Cerebellar cortex (tissue), 1 donor: ENCODE results near the gene PNMA8C.
A peak's percentile ranks its signal among the peaks of the same experiment; 100 is the strongest.
"Not testable (repeated sequence)": the region's sequence is repeated elsewhere in the genome, so short reads cannot be mapped to it uniquely, and the experiment has no call there.

ENCODE experiments used
- DNase-seq: peaks from one replicate; pipeline ENCODE4 v3.0.0-alpha.2; 2015; ENCODE audit warnings: low spot score

The PNMA8C gene

DNA sequence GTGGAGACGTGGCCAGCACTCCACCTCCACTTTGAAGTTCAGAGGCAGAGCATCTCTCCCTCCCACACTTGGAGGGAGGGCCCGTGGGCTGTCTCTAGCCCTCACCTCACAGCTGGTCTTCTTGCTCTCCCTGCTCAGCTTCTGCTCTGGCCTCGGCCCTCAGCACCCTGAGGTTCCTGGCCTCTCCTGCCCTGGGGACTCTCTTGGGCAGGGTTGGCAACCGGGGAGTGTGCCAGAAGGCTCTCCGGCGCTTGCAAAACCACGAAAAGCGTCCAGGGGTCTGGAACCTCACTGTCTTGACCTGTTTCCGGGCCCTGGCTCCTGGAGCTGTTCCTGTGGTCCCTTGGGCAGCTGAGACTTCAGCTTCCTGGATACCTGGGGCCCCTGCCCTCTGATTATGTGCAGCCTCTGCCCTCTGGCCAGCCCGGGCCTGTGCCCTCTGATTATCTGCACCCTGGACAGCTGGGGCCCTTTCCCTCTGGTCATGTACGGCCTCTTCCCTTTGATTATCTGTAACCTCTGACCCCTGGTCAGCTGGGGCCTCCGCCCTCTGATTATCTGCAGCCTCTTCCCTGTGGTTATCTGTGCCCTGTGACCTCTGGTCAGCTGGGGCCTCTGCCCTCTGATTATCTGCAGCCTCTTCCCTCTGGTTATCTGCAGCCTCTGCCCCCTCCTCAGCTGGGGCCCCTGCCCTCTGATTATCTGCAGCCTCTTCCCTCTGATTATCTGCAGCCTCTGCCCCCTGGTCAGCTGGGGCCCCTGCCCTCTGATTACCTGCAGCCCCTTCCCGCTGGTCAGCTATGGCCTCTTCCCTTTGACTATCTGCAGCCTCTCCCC is 17.4 kb downstream of the PNMA8C start:
- DNase-seq: no peak

DNA sequence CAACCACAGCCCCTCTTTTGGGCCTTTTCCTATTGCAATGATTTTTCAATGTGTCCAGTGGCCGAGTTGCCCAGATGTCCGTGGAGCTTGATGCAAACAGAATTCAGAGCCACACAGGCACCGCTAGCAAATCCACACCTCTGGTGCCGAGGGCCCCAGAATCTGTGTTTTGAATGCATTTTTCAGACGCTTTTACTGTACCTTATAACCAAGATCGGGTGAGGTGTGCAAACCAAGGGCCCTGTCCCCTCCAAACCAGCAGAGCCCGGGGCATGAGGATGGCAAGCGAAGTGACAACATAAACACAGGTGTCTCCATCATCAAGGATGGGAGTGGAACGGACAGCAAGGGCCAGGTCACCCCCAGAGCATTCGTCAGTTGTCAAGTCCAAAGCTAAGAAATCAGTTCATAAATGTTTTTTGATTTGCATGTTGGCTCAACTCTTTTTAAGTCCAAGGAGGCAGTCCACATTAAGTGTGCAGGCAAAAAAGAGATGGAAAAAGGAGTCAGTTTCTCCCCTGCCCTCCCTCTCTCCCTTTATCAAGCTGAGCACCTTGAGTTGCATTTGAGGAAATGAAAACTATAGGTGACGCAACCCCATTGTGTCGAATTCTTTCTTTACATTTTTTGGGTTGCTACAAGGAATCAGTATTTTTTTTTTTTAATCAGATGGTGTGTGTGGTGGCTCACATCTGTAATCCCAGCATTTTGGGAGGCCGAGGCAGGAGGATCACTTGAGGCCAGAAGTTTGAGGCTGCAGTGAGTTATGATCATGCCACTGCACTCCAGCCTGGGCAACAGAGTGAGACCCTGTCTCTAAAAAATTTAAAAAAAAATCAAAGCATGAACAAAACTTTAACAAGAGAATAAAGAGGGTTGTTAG is 18.3 kb downstream of the PNMA8C start:
- no peak for DNase-seq

DNA sequence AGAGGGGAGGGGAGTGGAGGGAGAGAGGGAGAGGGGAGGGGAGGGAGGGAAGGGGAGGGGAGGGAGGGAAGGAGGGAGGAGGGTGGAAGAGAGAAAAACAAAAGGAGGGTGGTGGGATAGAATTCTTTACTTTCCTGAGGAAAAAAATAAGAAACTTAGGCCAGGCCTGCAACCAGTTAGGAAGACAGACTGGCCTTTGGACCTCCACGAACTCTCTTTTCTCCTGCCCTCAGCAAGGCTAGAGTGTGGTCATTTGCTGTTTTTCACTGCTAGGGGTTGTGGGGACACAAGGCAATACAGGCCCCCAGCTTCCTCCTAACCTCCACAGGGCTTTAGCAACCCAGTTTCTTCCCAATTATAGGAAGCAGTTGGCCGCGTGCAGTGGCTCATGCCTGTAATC is 19.5 kb downstream of the PNMA8C start:
- DNase-seq: peak; percentile 49

DNA sequence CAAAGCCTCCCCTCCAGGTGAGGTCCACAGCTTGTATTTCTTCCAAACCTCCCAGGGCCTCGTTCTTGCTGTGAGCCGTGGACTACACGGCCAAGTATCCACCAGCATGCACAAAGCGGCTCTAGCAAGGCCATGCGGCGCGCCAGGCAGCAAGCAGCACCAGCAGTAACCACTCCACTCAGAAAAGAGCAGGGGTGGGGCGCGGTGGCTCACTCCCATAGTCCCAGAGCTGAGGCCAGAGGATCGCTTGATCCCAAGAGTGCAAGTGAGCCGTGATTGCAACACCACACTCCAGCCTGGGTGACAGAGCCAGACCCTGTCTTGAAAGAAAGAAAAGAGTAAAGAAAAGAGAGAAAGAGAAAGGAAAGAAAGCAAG is 20.1 kb downstream of the PNMA8C start:
- peak; percentile 61 for DNase-seq

DNA sequence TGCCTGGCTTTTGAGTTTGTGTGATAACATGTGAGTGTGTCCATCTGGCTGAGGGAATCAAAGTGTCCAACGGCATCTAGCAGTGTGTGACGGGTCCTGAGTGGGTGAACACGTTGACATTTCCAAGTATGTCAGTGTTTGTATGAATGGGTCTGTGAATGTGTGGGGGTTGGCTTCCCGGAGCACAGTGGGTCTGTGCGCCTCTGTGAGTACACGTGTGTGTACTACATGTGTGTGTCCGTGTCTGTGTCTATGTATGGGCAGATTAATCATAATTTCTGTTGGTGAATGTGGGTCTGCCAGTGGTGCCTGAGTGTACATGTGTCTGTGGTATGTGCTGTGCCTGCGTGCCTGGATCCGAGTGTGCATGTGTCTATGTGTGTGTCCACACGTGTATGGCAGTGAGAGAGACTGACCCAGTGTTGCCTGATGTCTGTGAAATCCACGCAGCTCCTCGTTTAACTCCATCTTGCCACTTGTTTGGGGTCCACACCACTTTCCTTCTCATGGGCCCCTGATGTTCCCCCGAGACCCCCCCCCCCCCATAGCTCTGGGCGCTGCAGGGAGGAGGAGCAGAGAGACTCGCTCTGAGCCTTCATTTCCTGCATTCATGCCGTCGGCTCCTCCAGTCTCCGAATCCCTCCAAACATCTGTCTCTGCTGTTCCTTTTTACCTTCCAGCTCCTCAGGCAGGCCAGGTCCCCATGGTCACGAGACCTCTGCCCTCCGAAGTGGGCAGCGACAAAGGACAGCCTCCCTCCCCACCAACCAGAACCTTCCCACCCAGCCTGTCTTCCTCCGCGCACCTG is 20.7 kb downstream of the PNMA8C start:
- DNase-seq: no peak

DNA sequence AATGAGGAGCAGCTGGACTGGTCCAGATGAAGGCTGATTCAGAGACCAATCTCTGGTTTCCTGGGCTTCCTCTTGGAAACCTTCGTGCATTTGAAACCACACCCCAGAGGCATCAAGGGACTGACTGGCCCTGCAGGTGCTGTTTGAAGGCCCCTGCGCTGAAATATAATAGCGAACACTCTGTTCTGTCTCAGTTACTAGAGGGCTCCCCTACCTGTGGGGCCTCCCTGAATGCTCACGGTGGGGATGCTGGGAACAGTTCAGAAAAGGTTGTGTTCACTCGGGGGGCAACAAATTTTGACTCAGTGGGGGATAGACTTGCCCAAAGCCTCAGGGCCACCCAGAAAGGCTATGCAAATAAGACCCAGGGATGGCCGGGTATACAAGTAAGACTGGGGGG is 21.8 kb downstream of the PNMA8C start:
- no peak for DNase-seq

DNA sequence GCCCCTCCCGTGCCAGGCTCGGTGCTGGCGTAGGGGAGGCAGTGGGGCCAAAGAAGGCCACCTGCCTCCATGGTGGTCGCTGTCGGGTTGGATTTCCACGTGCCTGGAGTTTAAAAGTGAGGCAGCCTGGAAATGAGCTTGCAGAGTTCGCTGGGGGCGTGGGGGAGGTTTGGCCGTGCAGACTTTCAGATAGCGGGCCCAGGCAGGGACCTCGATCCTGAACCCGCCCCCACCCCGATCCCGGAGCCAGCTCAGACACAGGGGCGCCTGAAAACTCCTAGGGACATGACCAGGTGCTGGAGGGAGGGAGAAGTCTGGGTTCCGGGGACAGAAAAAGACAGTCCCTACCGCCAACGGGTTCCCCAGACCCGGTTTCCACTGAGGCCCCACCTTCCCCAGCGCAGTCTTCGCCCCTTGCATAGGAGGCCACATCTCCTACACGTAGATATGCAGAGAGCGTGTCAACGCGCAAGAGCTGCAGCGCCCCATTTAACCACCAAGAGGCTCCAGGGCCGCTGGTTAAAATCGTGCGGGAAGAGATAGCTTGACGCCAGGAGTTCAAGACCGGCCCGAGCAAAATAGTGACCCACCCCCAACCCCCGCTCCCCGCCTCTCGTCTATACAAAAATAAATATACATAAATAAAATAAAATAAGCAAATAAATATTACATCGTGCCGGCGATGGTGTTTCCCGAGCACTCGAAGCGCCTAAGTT is 23.8 kb downstream of the PNMA8C start:
- DNase-seq: peak; percentile 70

DNA sequence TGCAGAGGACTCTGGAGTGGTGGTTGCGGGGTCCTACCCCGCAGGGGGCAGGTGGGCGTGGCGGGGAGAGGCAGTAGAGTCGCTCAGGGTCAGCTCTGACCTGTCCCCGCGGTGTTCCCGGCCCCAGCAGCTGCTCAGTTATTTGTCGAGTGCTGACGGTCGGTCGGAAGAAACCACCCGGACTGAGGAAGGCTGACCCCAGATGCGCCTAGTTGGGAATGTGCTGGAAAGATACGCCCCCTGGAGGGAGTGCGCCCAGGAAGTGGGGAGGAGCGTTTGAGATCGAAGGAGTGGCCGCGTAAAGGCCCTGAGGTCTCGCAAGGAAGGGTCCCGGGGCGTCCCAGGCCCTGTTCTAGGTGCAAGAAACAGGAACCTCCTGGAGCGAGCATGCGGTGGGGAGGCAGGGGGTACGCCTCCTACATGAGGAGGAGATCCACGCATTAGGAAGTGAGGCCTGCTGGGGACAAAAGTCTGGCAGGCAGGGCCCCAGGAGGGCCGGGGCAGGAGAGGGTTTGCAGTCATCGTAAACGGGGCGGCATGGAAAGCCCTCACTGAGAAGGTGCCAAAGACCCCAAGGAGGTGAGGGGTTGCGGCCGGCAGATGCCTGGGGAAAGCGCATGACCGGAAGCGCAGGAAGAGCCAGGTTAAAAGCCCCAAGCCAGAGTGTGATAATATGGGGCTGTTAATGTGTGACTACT is 24.5 kb downstream of the PNMA8C start:
- DNase-seq: peak; percentile 66

DNA sequence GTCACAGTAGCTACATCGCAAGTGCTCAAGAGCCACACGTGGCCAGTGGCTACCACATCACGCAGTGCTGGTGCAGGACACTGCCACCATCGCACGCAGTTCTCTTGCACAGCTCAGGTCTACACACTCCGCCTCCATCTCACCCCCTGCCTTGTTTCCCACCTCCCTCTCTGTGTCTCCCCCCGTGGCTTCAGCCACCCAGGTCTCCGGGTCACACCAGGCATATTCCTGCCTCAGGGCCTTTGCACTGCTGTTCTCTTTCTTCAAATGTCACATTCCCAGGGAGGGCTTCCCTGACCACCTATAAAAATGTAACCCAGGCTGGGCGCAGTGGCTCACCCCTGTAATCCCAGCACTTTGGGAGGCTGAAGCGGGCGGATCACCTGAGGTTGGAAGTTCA is 26.0 kb downstream of the PNMA8C start:
- DNase-seq: no peak

DNA sequence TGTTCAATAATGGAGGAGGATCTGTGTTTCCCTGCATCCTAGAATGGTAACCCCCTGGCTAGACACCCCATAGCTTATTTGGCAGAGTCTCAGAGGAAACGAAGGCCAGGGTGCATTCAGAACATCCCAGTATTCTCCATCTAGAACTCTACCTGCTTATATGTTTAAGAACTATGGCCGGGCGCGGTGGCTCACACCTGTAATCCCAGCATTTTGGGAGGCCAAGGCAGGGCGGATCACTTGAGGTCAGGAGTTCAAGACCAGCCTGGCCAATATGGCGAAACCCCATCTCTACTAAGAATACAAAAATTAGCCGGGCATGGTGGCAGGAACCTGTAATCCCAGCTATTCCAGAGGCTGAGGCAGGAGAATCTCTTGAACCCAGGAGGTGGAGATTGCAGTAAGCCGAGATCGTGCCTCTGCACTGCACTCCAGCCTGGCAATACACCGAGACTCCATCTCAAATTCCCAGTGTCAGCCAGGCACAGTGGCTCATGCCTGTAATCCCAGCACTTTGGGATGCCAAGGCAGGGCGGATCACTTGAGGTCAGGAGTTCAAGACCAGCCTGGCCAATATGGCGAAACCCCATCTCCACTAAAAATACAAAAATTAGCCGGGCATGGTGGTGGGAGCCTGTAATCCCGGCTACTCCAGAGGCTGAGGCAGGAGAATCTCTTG is 30.8 kb downstream of the PNMA8C start:
- not testable (repeated sequence) for DNase-seq

DNA sequence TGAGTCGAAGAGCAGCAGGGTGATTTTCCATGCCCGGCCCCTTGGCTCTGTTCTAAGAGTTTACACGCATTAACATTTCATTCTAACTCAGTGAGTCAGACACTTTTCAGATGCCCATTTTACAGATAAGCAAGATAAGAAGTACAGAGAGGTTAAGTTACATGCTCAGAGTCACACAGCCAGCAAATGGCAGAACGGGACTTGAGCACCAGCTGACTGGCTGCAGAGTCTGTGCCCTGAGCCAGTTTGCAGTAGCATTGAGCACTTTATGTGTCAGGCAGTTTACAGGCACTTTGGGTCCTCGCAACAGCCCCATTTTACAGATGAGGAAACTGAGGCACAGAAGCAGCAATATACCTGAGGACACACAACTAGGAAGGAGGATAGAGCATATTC is 34.3 kb downstream of the PNMA8C start:
- no peak for DNase-seq

DNA sequence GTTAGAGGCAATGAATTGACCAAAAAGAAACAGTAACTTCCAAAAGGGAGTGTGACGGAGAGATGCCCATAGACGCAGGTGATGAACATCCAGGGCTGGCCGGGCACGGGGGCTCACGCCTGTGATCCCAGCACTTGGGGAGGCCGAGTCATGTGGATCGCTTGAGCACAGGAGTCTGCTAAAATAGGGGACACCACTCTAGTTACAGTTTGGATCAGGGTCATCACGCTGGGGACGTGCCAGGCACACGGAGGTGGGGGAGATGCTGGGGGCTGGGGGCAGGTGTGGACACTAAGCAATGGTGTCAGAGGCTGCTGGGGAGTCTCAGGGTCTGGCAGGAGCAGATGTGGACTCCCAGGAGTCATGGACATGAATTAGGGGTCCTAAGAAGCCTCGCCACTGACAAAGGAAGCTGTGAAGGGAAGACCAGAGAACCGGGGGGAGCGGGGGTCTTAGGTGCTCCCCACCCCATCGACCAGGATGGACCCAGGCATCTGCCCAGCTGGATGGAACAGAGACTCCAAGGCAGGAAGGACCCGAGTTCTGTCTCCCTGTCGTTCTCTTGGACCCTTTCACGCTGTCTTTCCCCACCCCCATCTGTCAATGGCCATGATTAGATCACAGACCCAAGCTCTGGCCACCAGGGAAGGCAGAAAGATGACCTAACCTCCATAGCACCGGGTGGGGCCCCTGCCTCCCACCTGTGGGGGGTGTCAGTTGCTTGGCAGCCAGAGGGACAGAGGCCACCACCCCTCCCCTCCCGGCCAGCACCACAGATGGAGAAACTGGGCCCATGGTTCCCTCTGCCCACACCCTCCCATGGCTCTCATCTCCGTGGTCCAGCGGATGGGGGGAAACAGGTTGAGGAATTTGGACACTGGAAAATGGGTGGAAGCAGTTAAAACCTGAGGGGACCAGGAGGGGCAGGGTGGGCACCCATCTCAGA is 35.0 kb downstream of the PNMA8C start:
- DNase-seq: no peak

DNA sequence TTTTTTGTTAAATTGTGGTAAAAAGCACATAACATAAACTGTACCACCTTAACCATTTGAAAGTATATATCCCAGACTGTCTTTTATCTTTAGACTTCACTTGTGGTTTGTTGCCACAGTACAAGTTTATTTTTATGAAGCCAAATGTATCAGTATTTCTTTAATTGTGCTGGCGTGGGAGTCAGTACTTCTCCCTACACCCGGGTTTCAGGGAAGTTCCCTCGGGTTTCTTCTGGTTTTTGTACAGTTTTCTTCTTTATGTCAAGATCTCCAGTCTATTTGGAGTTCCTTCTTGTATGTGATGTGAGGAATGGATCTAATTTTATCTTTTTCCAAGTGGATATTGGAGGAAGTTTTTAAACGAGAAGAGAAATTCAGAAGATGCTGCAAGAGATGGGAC is 35.9 kb downstream of the PNMA8C start:
- no peak for DNase-seq

DNA sequence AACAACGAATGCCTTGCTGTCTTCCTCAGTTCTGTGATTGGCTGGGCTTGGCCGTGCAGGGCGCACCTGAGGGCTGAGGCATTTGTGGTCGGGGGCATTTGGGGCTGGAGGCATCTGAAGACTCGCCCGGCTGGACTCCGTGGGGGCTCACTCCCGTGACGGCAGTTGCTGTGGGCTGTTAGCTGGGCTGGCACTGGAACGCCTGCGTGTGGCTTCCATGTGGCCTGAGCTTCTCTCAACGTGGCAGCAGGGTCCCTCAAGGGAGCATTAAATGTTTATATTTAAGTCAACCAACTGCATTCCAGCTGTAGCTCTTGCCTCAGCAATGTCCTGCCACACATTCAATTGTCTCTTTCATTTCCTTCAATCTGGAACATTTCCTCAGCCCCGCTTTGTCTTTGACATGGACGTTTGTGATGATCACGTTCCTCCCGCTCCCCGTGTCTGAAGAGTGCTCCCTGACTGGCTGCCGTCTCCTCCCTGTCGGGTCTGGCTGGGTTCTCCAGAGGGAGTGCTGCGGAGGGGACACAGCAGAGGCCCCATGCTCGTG is 36.4 kb downstream of the PNMA8C start:
- no peak for DNase-seq

DNA sequence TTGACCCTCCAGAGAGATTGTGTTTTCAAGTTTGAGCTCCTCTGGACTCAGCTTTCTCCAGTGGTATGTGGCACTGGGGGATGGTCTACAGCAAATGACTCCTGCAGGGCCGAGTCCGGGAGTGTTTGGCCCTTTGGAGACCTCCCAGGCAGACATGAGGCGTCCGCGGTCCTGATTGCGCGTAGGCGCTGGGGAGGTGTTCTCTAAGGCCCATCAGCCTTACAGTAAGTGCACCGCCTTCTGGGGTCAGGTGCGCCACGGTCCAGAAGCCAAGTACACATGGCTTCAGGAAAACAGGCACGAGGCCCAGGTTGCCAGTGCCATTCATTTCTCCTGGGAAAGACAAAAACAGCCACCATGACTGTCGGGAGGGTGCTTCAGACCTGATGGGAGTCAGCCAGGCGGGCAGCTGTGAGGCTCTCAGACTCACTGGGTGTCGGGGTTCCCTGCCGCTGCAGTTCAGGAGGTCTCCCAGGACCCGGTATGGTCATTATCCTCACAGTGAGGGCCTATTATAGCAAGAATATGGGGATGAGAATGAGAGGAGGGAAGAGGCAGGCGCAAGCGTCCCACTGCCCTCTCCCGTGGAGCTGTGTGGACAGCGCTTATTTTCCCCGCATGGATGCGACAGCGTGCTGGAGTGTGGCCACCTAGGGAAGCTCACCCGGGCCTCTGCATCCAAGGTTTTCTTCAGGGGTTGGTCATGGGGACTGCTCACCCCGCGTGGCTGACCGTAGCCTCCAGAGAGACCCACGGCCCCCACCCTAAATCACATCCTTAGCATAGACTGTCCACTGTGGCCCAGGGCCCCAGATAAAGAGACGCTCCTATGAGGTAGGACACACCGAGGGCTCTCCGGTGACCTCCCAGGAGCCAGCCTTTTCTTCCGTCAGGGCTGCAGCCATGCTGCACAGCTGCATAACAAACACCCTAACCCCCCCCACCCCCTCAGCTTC is 37.2 kb downstream of the PNMA8C start:
- no peak for DNase-seq

DNA sequence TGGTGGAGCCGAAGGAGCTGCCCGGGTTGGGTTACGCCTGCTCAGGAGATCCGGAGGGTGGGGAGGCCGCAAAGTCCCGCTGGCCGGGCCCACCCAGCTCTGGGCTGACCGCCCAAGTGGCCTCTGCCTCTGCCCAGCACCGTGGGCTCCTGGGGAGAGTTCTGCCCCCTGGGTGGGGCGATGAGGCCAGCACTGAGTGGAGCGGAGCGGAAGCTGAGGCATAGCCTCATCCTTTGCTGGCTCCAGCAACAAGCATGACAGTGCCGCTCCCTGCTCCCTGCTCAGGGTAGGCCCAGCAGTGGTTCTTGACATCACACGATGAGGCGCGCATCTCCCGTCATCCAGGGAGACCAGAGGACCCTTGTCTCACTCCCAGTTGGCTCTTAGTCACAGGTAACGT is 37.9 kb downstream of the PNMA8C start:
- no peak for DNase-seq

DNA sequence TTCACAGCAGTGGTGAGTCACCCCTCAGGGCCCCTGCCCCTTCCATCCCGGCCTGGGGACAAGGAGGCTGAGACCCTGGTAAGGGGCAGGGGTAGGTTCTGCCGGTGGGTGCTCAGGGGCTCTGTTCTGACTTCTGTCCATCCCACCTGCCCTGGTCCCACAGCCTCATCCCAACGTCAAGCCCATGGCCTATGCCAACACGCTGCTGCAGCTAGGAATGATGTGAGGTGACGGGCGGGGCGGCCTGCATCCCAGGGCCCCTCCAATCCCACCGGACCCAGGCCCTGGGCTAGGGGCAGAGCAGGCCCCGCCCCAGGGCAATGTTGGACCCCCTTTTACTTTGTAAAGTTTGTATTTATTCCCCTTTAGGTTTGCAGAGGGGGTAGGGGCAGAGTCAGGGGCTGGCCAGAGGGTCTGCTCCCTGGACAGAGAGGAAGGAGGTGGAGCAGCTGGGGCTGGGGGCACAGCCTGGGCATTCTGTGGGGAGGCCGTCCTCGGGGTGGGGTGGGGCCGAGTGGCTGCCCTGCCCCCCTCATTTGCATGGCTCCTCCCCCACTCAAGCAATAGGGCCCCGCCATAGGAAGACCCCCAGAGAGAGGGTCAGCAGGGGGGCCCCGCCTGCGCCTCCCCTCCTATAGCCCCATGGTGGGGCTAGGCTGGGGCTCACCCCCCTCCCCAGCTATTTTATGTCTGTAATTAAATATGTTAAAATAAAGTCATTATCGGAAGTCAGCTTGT is 38.4 kb downstream of the PNMA8C start:
- DNase-seq: no peak
